Neural cell (in vitro differentiated cells): Measurements from ENCODE around the gene KRT86. TPM values are rescaled to one million over a fixed set of nuclear protein-coding genes. Genes with fewer than 3 reads are reported as not detected.
"Not testable (repeated sequence)": the region's sequence is repeated elsewhere in the genome, so short reads cannot be mapped to it uniquely, and the experiment has no call there.

ENCODE experiments used
- H2AFZ ChIP-seq: fragments of 200-600, 300-800 bp; sonication (generic), shearing (Covaris generic); 2 replicates; pipeline ENCODE4 v1.6.0; 2014; ENCODE audit warnings: low read depth, mild to moderate bottlenecking, antibody characterized with exemption, low read length, moderate library complexity
- H3F3A ChIP-seq: fragments of 200-600 bp; shearing (Covaris generic); 2 replicates; pipeline ENCODE4 v1.6.1; 2016; ENCODE audit warnings: mild to moderate bottlenecking, moderate library complexity, mixed read lengths, antibody characterized with exemption, low read length; ENCODE audit not compliant: insufficient read depth, poor library complexity, severe bottlenecking
- H3K27ac ChIP-seq: fragments of 200-600, 300-800 bp; sonication (generic), shearing (Covaris generic); 2 replicates; pipeline ENCODE4 v1.5.1; 2014; ENCODE audit warnings: mild to moderate bottlenecking, low read length, moderate library complexity
- H3K27me3 ChIP-seq: fragments of 300-800, 200-600 bp; sonication (generic), shearing (Covaris generic); 2 replicates; pipeline ENCODE4 v1.6.0; 2014; ENCODE audit warnings: mild to moderate bottlenecking, low read depth, low read length, moderate library complexity; ENCODE audit not compliant: insufficient read depth
- H3K36me3 ChIP-seq: fragments of 300-800, 200-600 bp; sonication (generic), shearing (Covaris generic); 2 replicates; pipeline ENCODE4 v1.5.1; 2014; ENCODE audit warnings: mild to moderate bottlenecking, antibody characterized with exemption, low read length, moderate library complexity; ENCODE audit not compliant: insufficient read depth
- H3K4me2 ChIP-seq: fragments of 300-800, 200-600 bp; sonication (generic), shearing (Covaris generic); 2 replicates; pipeline ENCODE4 v1.6.0; 2014; ENCODE audit warnings: mild to moderate bottlenecking, low read length
- H3K4me3 ChIP-seq: fragments of 300-800, 200-600 bp; sonication (generic), shearing (Covaris generic); 2 replicates; pipeline ENCODE4 v1.5.1; 2014; ENCODE audit warnings: mild to moderate bottlenecking, low read length, moderate library complexity
- H3K79me2 ChIP-seq: fragments of 200-600 bp; shearing (Covaris generic); replicated peaks from 2 replicates; pipeline ENCODE4 v1.6.0; 2014; ENCODE audit warnings: mild to moderate bottlenecking, low read length, moderate library complexity; ENCODE audit not compliant: insufficient read depth
- H3K9ac ChIP-seq: fragments of 300-800, 200-600 bp; sonication (generic), shearing (Covaris generic); 2 replicates; pipeline ENCODE4 v1.6.1; 2016; ENCODE audit warnings: mild to moderate bottlenecking, low read length, mixed read lengths
- H3K9me2 ChIP-seq: fragments of 200-600 bp; shearing (Covaris generic); 2 replicates; pipeline ENCODE4 v1.6.1; 2016; ENCODE audit warnings: mild to moderate bottlenecking, low read length, mixed read lengths; ENCODE audit not compliant: insufficient read depth
- H3K9me3 ChIP-seq: fragments of 200-600, 300-800 bp; sonication (generic), shearing (Covaris generic); 2 replicates; pipeline ENCODE4 v1.6.1; 2016; ENCODE audit warnings: mild to moderate bottlenecking, mixed run types, low read length, moderate library complexity, mixed read lengths
- H4K20me1 ChIP-seq: fragments of 200-600 bp; shearing (Covaris generic); 2 replicates; pipeline ENCODE4 v1.6.1; 2016; ENCODE audit warnings: mild to moderate bottlenecking, mixed run types; ENCODE audit not compliant: insufficient read depth
- EP300 ChIP-seq: fragments of 450-650 bp; conservative IDR thresholded peaks from 2 replicates; pipeline ENCODE4 v1.6.1; 2014; ENCODE audit warnings: antibody characterized with exemption, mild to moderate bottlenecking, moderate library complexity; ENCODE audit not compliant: poor library complexity, severe bottlenecking
- EZH2 ChIP-seq: fragments of 200-600, 300-800 bp; shearing (Covaris generic), sonication (generic); IDR thresholded peaks from 2 replicates; pipeline ENCODE4 v1.6.1; 2014; ENCODE audit warnings: antibody characterized with exemption, low read length, borderline replicate concordance, mild to moderate bottlenecking; ENCODE audit not compliant: insufficient read depth, poor library complexity, severe bottlenecking
- MXI1 ChIP-seq: fragments of 450-650 bp; conservative IDR thresholded peaks from 2 replicates; pipeline ENCODE4 v1.6.1; 2014; ENCODE audit warnings: antibody characterized with exemption, mild to moderate bottlenecking; ENCODE audit not compliant: poor library complexity, severe bottlenecking
- POLR2AphosphoS5 ChIP-seq: IDR thresholded peaks from 2 replicates; pipeline ENCODE4 v1.6.1; 2012
- RAD21 ChIP-seq: fragments of 450-650 bp; conservative IDR thresholded peaks from 2 replicates; pipeline ENCODE4 v1.6.1; 2014; ENCODE audit warnings: antibody characterized with exemption, mild to moderate bottlenecking, moderate library complexity
- SMC3 ChIP-seq: fragments of 450-650 bp; conservative IDR thresholded peaks from 2 replicates; pipeline ENCODE4 v1.6.1; 2014; ENCODE audit warnings: antibody characterized with exemption, mild to moderate bottlenecking, moderate library complexity; ENCODE audit not compliant: poor library complexity
- TAF1 ChIP-seq: IDR thresholded peaks from 2 replicates; pipeline ENCODE4 v1.6.1; 2012; ENCODE audit warnings: low read depth
- polyA plus RNA-seq: library from polyadenylated mRNA; depleted of rRNA; stranded (reverse); fragments of >200 nt; gene quantifications from 2 replicates; pipeline ENCODE4 v1.2.3, GENCODE V29; 2014
- TF ChIP-seq, protein P1 (sequence below): IDR thresholded peaks from 2 replicates; pipeline ENCODE4 v1.6.1; 2012; ENCODE audit warnings: borderline replicate concordance
- TF ChIP-seq, protein P2 (sequence below): fragments of 450-650 bp; IDR thresholded peaks from 2 replicates; pipeline ENCODE4 v1.5.1; 2014; ENCODE audit warnings: antibody characterized with exemption, mild to moderate bottlenecking, moderate library complexity; ENCODE audit not compliant: poor library complexity, severe bottlenecking

Gene KRT86
- polyA plus RNA-seq, 1 donor from 2014 or later = not detected

DNA sequence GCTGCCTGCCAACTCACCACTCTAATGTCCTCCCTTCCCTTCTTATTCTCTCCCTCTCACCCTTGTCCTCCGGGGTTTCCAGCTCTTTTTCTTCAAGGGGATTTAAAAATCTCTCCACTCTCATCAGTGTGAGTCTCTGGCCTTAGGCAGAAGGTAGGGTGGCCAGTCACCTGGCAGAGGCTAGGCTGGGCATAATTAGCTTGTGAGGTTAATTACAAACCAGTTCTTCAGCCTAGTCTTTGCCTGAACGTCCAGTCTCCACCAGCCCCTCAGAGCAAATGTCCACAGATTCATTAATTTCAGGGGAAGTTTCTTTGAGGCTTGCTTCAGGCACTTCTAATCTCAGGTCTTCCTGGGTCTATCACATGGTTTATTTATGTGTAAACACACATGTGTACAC, 34.7 kb upstream of the KRT86 start:
- no peak overlapping the region for H3K9ac ChIP-seq
- no peak overlapping the region for H3K4me3 ChIP-seq
- no peaks in the 10 kb centered on the region for H3F3A ChIP-seq
- no peaks in the 10 kb centered on the region for H3K9me2 ChIP-seq
- no peaks in the 10 kb centered on the region for H3K36me3 ChIP-seq
- H3K4me2 ChIP-seq = no peak overlapping the region
- no peaks in the 10 kb centered on the region for H4K20me1 ChIP-seq
- no peak overlapping the region for H2AFZ ChIP-seq
- H3K27me3 ChIP-seq = peaks cover 4% of the 10 kb centered on the region
- no peak for TF ChIP-seq EP300
- no peak for TF ChIP-seq MXI1
- TF ChIP-seq, protein P1, sequence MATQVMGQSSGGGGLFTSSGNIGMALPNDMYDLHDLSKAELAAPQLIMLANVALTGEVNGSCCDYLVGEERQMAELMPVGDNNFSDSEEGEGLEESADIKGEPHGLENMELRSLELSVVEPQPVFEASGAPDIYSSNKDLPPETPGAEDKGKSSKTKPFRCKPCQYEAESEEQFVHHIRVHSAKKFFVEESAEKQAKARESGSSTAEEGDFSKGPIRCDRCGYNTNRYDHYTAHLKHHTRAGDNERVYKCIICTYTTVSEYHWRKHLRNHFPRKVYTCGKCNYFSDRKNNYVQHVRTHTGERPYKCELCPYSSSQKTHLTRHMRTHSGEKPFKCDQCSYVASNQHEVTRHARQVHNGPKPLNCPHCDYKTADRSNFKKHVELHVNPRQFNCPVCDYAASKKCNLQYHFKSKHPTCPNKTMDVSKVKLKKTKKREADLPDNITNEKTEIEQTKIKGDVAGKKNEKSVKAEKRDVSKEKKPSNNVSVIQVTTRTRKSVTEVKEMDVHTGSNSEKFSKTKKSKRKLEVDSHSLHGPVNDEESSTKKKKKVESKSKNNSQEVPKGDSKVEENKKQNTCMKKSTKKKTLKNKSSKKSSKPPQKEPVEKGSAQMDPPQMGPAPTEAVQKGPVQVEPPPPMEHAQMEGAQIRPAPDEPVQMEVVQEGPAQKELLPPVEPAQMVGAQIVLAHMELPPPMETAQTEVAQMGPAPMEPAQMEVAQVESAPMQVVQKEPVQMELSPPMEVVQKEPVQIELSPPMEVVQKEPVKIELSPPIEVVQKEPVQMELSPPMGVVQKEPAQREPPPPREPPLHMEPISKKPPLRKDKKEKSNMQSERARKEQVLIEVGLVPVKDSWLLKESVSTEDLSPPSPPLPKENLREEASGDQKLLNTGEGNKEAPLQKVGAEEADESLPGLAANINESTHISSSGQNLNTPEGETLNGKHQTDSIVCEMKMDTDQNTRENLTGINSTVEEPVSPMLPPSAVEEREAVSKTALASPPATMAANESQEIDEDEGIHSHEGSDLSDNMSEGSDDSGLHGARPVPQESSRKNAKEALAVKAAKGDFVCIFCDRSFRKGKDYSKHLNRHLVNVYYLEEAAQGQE = no peak
- TF ChIP-seq SMC3 = no peak
- TF ChIP-seq RAD21 = no peak
- no peak for TF ChIP-seq EZH2
- TF ChIP-seq TAF1 = no peak
- TF ChIP-seq POLR2AphosphoS5 = no peak
- TF ChIP-seq, protein P2, sequence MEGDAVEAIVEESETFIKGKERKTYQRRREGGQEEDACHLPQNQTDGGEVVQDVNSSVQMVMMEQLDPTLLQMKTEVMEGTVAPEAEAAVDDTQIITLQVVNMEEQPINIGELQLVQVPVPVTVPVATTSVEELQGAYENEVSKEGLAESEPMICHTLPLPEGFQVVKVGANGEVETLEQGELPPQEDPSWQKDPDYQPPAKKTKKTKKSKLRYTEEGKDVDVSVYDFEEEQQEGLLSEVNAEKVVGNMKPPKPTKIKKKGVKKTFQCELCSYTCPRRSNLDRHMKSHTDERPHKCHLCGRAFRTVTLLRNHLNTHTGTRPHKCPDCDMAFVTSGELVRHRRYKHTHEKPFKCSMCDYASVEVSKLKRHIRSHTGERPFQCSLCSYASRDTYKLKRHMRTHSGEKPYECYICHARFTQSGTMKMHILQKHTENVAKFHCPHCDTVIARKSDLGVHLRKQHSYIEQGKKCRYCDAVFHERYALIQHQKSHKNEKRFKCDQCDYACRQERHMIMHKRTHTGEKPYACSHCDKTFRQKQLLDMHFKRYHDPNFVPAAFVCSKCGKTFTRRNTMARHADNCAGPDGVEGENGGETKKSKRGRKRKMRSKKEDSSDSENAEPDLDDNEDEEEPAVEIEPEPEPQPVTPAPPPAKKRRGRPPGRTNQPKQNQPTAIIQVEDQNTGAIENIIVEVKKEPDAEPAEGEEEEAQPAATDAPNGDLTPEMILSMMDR = no peak
- H3K79me2 ChIP-seq = no peaks in the 10 kb centered on the region
- no peaks in the 10 kb centered on the region for H3K9me3 ChIP-seq
- H3K27ac ChIP-seq = no peak overlapping the region

- not testable (repeated sequence) for H3K4me3 ChIP-seq, H3K9me3 ChIP-seq, H3K27ac ChIP-seq, H3K27me3 ChIP-seq, H3K4me2 ChIP-seq, H3F3A ChIP-seq, H4K20me1 ChIP-seq, H3K79me2 ChIP-seq, H3K9me2 ChIP-seq, H3K9ac ChIP-seq, H3K36me3 ChIP-seq, H2AFZ ChIP-seq
Observed at GRCh38 chr12:52240247-52240646, 34.2 kb upstream of the KRT86 start.
